ENCODE measurements around the gene ASCL3.

- no peak for TF ChIP-seq ZNF274 (IDR thresholded peaks at IDR 0.05; ENCODE audit: low read depth, low read length)
- TF ChIP-seq YY1 (IDR thresholded peaks at IDR 0.05; ENCODE audit: insufficient read depth, insufficient read length) = no peak
- no peak for TF ChIP-seq SUZ12 (IDR thresholded peaks at IDR 0.05; ENCODE audit: extremely low read depth, insufficient read depth, insufficient read length)
These were observed 20.9 kb upstream of the ASCL3 start for GRCh38 chr11:8963569-8964323.
